IgD-negative memory B cell (primary cell): Measurements from ENCODE around the gene OR8J3. TPM values are rescaled to one million over a fixed set of nuclear protein-coding genes. Genes with fewer than 3 reads are reported as not detected.
"Not testable (repeated sequence)": the region's sequence is repeated elsewhere in the genome, so short reads cannot be mapped to it uniquely, and the experiment has no call there.

ENCODE experiments used
- H3K27ac Mint-ChIP-seq, 3 donors: one replicate each; pipeline ENCODE4 v1.8.0; 2020 to 2022; ENCODE audit warnings: mild to moderate bottlenecking in 3 of 3, mixed read lengths in 3 of 3, moderate library complexity in 1 of 3
- H3K27me3 Mint-ChIP-seq: one replicate; pipeline ENCODE4 v1.8.0; 2021; ENCODE audit warnings: mixed read lengths
- H3K36me3 Mint-ChIP-seq: one replicate; pipeline ENCODE4 v1.8.0; 2020; ENCODE audit warnings: mild to moderate bottlenecking, mixed read lengths
- H3K4me1 Mint-ChIP-seq, 3 donors: one replicate each; pipeline ENCODE4 v1.8.0; 2020 to 2022; ENCODE audit warnings: mixed read lengths in 3 of 3, mild to moderate bottlenecking in 1 of 3
- H3K4me3 Mint-ChIP-seq, 4 donors: one replicate each; pipeline ENCODE4 v1.8.0; 2020 to 2022; ENCODE audit warnings: mild to moderate bottlenecking in 4 of 4, mixed read lengths in 4 of 4, moderate library complexity in 3 of 4
- H3K9me3 Mint-ChIP-seq, 3 donors: one replicate each; pipeline ENCODE4 v1.8.0; 2020 to 2021; ENCODE audit warnings: mixed read lengths in 3 of 3, mild to moderate bottlenecking in 1 of 3
- polyA plus RNA-seq: library from polyadenylated mRNA; unstranded; fragments of 300-500 nt; fragmentation: Illumina TruSeq; gene quantifications from one replicate; pipeline ENCODE4 v1.2.3, GENCODE V29; 2021

The OR8J3 gene, protein sequence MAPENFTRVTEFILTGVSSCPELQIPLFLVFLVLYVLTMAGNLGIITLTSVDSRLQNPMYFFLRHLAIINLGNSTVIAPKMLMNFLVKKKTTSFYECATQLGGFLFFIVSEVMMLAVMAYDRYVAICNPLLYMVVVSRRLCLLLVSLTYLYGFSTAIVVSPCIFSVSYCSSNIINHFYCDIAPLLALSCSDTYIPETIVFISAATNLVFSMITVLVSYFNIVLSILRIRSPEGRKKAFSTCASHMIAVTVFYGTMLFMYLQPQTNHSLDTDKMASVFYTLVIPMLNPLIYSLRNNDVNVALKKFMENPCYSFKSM
- polyA plus RNA-seq: not detected

DNA sequence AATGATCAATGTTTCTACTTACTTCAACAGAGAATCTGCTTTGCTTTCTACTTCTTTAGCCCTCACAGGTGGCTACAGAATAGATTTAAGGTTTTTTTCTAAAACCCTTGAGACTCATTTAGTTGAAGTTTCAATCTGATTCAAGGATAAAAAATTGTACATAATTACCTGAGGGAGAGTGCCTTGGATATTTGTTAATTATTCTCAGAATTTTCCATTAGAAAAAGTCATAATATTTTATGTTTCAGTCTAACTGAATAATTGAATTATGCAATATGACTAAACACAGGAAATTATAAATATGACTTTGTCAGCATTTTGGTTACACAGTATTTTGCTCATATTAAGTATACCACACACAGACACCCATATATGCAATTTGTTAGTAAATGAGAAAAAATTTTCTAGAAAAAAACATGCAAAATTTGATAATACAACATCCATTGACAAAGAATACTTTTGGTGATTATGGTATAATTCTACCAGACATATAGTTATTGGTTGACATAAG is at the start of gene OR8J3:
OR8J3 (minus strand) TSS at position 51 of the 511 bp plus-strand sequence. CDS start 2,483 bp downstream, outside the sequence.
- H3K27ac Mint-ChIP-seq: no peak within 1 kb of the TSS
- no peak within 1 kb of the TSS for H3K4me3 Mint-ChIP-seq

DNA sequence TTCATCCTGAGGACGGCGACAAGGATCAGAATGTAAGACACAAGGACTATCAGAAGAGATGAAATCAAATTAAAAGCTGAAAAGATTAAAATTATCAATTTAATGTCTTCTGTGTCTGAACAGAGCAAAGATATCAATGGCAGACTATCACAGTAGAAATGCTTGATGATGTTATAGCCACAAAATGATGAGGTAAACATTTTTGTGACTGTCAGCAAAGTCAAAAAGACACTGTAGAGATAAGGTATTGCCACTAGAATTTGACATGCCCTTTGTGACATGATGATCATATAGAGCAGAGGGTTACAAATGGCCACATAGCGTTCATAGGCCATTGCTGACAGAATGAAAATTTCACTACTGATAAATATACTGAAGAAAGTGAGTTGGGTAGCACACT is 48.6 kb upstream of the OR8J3 start:
- Mint-ChIP-seq H3K9me3 (peaks cover 3 to 8% (median 6%) of the 10 kb centered on the region in 3 donors), H3K27me3 (no peaks in the 10 kb centered on the region), H3K36me3 (no peaks in the 10 kb centered on the region), H3K4me3 (no peak overlapping the region), H3K27ac (no peak overlapping the region), H3K4me1 (no peaks in the 10 kb centered on the region)

More for the DNA sequence above, at the start of gene OR8J3:
- H3K9me3 Mint-ChIP-seq: peaks cover 6% of the 10 kb centered on the region in 3 donors
- no peaks in the 10 kb centered on the region for H3K36me3 Mint-ChIP-seq
- no peaks in the 10 kb centered on the region for H3K27me3 Mint-ChIP-seq
- no peaks in the 10 kb centered on the region for H3K4me1 Mint-ChIP-seq

DNA sequence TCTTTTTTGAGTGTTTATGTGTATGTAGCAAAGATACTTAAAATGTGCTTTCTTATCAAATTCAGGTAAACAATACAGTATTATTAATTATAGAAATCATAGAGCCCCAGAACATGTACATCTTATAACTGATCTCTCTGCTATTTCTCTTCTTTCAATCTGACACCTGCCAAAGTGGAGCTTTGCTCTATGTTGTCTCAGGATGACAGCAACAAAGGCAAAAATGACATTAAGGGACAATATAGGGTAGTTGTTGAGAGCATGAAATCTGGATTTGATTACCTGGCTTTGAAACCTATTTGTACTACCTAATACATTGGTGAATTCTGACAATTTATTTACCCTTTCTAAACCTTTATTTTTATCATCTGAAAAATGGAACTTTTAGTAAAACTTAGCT is 43.5 kb upstream of the OR8J3 start:
- no peaks in the 10 kb centered on the region for H3K36me3 Mint-ChIP-seq
- no peak overlapping the region for H3K27ac Mint-ChIP-seq
- H3K27me3 Mint-ChIP-seq: no peaks in the 10 kb centered on the region
- no peak overlapping the region for H3K4me3 Mint-ChIP-seq
- H3K4me1 Mint-ChIP-seq: no peaks in the 10 kb centered on the region
- peaks cover 6 to 16% (median 6%) of the 10 kb centered on the region in 3 donors for H3K9me3 Mint-ChIP-seq

DNA sequence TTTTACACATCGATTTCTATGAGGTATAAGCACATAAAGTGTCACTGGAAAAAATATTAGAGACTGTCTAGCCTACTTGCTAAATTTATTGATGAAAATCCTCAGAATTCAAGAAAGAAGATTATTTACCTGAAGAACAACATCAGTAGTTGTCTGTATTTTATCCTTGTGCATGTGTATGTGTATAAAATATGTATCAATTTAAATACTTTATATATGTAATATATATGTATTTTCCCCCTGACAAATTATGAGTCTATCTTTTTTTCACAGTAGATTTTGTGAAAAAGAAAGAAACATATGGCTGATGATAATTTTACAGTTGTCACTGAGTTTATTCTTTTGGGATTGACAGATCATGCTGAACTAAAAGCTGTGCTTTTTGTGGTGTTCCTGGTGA is 36.3 kb upstream of the OR8J3 start, which contains the start of gene OR5J2:
OR5J2 (plus strand) TSS at position 301 of the 400 bp plus-strand sequence; CDS start at position 301, 0 bp downstream.
- no peak within 1 kb of the TSS for H3K4me3 Mint-ChIP-seq
- no peak within 1 kb of the TSS for H3K27ac Mint-ChIP-seq
- H3K36me3 Mint-ChIP-seq: no peaks in the 10 kb centered on the region
- no peaks in the 10 kb centered on the region for H3K4me1 Mint-ChIP-seq
- peaks cover 0 to 13% (median 0%) of the 10 kb centered on the region in 3 donors for H3K9me3 Mint-ChIP-seq
- no peaks in the 10 kb centered on the region for H3K27me3 Mint-ChIP-seq

DNA sequence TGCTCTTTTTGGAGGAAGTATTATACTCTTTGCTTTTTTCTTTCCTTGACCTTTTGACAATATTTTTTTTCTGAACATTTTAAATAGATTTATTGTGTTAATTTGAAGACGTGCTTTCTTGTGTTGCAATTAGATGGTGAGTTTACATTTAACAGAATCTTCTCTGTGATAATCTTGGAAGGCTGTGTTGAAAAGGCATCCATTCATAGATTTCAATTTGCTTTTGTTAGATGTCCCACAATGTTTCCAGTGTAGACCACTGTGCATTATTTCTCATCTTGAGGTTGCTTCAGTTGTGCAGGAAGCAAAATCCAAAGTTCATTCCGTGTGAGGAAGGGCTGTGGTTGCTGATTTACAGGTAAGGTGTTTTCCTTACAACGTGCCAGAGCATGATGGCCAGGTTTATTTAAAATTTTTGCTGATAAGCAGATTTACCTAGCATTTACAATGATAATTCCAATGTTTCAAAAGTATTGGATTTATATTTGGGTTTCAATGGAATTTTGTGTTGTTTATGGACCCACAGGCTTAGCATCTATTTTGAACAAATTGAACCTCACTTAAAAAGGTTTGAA is 32.3 kb upstream of the OR8J3 start:
- Mint-ChIP-seq H3K27me3 (no peaks in the 10 kb centered on the region), H3K9me3 (peaks cover 0 to 17% (median 3%) of the 10 kb centered on the region in 3 donors), H3K4me1 (no peaks in the 10 kb centered on the region), H3K4me3 (no peak overlapping the region), H3K36me3 (no peaks in the 10 kb centered on the region), H3K27ac (no peak overlapping the region)

DNA sequence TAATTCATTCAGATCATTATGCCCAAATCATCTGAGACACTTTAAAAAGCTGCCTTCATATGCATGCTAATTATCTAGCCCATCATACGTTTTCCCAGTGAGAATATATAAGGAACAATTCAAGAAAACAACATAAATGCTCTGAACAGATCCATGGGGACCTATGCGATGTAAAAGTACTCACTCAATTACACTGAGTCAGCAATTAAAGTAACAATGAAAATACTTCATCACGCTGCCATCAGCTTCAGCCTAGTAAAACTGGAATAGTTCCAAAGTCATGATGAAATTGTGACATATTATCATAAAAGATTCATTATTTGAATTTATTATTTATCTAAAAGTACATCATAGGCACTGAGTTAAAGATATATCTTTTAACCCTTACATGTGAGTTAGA is 23.8 kb upstream of the OR8J3 start:
- H3K27me3 Mint-ChIP-seq: no peaks in the 10 kb centered on the region
- no peak overlapping the region for H3K4me3 Mint-ChIP-seq
- peaks cover 6 to 15% (median 6%) of the 10 kb centered on the region in 3 donors for H3K9me3 Mint-ChIP-seq
- no peaks in the 10 kb centered on the region for H3K4me1 Mint-ChIP-seq
- no peak overlapping the region for H3K27ac Mint-ChIP-seq
- H3K36me3 Mint-ChIP-seq: no peaks in the 10 kb centered on the region

DNA sequence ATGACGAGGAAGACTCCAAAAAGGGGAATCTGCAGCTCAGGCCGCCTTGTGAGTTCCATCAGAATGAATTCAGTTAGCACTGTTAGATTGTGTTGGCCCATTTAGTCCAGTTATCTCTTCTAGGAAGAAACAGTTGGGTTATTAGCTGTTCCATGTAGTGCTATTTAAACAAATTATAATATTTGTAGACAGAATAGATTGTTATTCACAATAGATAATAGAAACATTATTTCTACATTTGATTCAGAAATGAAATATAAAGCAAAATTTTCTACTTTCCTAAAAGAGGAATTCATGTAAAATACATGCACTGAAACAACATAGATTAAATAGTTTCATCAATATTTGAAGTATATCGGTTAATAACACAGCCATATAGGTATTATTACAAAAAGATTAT is 20.2 kb upstream of the OR8J3 start, which contains the start of gene OR8K5:
OR8K5 (minus strand) TSS at position 101 of the 400 bp plus-strand sequence; CDS start at position 101, 0 bp downstream.
- Mint-ChIP-seq H3K27ac (no peak within 1 kb of the TSS), H3K9me3 (peaks cover 4 to 11% (median 9%) of the 10 kb centered on the region in 3 donors), H3K36me3 (no peaks in the 10 kb centered on the region)

DNA sequence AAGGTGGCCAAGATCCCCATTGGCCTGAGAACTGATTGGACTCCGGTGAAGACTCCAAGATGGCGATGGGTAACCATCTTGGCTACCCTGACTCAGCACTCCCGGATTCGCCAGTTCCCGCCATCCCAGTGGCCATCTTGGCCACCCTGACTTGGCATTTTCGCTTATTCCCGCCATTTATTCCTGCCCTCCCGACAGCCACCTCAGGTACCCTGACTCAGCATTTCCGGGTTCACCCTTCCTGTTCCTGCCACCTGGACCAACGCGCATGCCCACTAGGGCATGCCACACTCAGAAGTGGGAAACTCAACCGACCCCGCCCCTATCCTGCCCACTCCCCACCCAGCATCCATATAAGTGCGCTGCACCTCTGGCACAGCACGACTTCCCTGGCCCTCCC is 12.3 kb upstream of the OR8J3 start:
- peaks cover 4 to 17% (median 11%) of the 10 kb centered on the region in 3 donors for H3K9me3 Mint-ChIP-seq
- H3K4me3 Mint-ChIP-seq: no peak overlapping the region
- no peaks in the 10 kb centered on the region for H3K27me3 Mint-ChIP-seq
- H3K4me1 Mint-ChIP-seq: no peaks in the 10 kb centered on the region
- H3K36me3 Mint-ChIP-seq: no peaks in the 10 kb centered on the region
- H3K27ac Mint-ChIP-seq: no peak overlapping the region

More for the DNA sequence above, 20.2 kb upstream of the OR8J3 start, which contains the start of gene OR8K5:
- Mint-ChIP-seq H3K27me3 (no peaks in the 10 kb centered on the region), H3K4me3 (no peak within 1 kb of the TSS), H3K4me1 (no peaks in the 10 kb centered on the region)

DNA sequence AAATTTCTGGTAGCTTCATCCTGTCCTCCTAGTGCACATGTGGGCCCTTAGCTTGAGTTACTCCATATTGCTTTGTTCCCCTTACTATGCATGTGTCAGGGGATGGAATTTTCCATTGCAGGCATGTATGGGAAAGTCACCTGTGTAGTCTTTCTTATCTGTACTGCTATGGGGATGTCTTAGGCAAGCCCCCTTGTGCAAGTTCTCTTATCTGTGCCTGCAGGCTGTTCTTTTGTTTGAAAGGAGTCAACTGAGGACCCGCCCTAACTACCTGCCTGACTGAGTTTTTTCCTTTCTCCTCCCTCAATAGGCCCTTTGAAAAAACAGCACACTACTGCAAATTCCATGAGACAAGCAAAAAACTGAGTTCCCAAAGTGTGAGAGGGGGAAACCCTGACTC is 11.4 kb upstream of the OR8J3 start:
- Mint-ChIP-seq H3K4me3 (no peak overlapping the region), H3K27me3 (no peaks in the 10 kb centered on the region), H3K4me1 (no peaks in the 10 kb centered on the region), H3K9me3 (peaks cover 4 to 16% (median 8%) of the 10 kb centered on the region in 3 donors), H3K36me3 (no peaks in the 10 kb centered on the region), H3K27ac (no peak overlapping the region)

DNA sequence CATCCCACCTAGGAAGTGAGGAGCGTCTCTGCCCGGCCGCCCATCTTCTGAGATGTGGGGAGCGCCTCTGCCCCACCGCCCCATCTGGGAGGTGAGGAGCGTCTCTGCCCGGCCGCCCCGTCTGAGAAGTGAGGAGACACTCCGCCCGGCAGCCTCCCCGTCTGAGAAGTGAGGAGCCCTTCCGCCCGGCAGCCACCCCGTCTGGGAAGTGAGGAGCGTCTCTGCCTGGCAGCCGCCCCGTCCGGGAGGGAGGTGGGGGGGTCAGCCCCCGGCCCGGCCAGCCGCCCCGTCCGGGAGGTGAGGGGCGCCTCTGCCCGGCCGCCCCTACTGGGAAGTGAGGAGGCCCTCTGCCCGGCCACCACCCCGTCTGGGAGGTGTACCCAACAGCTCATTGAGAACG is 3.7 kb upstream of the OR8J3 start:
- H3K9me3 Mint-ChIP-seq, H3K36me3 Mint-ChIP-seq, H3K27me3 Mint-ChIP-seq, H3K27ac Mint-ChIP-seq, H3K4me3 Mint-ChIP-seq, H3K4me1 Mint-ChIP-seq: not testable (repeated sequence)

DNA sequence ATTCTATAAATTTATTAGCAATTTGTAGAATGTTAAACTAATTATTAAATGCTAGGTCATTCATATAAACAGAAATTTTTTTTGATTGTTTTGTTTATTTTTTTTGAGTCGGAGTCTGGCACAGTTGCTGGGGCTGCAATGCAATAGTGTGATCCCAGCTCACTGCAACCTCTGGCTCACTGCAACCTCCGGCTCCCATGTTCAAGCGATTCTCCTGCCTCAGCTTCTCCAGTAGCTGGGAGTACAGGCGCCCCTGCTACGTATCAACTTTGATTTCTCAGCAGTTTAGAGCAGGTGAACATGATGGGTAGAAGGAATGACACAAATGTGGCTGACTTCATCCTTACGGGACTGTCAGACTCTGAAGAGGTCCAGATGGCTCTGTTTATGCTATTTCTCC is 17.9 kb downstream of the OR8J3 start, which contains the start of gene OR8H3:
OR8H3 (plus strand) TSS at position 301 of the 400 bp plus-strand sequence; CDS start at position 301, 0 bp downstream.
- H3K4me3 Mint-ChIP-seq: no peak within 1 kb of the TSS
- H3K4me1 Mint-ChIP-seq: no peaks in the 10 kb centered on the region
- H3K27ac Mint-ChIP-seq: no peak within 1 kb of the TSS
- H3K9me3 Mint-ChIP-seq: peaks cover 0 to 23% (median 4%) of the 10 kb centered on the region in 3 donors
- H3K36me3 Mint-ChIP-seq: no peaks in the 10 kb centered on the region
- no peaks in the 10 kb centered on the region for H3K27me3 Mint-ChIP-seq

DNA sequence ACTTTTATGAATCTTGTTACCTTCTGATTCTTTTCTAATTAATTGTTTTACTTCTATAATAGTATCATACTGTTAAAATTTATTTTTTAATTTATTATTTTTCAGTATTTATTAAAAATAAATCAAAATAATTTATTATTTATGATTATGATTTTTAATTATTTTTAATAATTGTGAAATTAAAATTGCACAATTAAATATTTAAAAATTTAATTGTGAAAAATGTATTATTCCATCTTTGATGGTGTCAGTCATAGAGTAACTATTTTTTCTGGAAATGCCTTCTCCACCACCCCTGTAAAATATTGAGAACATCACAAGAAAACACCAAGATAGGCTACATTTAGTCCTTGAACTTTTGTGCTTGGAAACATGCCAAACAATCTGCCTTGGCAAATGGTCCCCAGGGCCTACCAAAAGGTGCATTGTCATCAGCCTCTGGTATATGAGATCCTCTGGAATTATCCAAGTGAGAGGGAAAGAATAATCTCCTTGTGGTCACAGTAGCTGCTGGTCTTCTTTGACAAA is 36.7 kb downstream of the OR8J3 start, which contains the start of gene OR8H2:
OR8H2 (plus strand) TSS at position 478 of the 528 bp plus-strand sequence. CDS start 1,356 bp downstream, outside the sequence.
- Mint-ChIP-seq H3K36me3 (no peaks in the 10 kb centered on the region), H3K4me3 (no peak within 1 kb of the TSS), H3K27ac (no peak within 1 kb of the TSS), H3K4me1 (no peaks in the 10 kb centered on the region), H3K27me3 (no peaks in the 10 kb centered on the region), H3K9me3 (peaks cover 2 to 12% (median 7%) of the 10 kb centered on the region in 3 donors)

DNA sequence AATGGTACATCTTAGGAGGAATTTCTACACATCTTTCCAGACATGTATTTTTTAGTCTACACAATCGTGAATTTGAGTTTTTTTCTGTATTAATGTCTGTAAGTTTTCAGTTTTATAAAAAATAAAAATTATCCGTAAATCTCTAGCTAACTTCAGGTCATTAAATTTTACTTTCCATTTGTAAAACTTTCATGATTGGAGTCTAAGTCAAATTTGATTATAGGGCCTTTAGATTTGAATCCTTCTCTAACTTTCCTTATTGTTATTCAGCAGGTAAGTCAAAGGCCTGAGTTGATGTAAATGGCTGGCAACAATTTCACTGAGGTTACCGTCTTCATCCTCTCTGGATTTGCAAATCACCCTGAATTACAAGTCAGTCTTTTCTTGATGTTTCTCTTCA is 47.0 kb downstream of the OR8J3 start, which contains the start of gene OR8I2:
OR8I2 (plus strand) TSS at position 301 of the 400 bp plus-strand sequence; CDS start at position 301, 0 bp downstream.
- Mint-ChIP-seq H3K27me3 (no peaks in the 10 kb centered on the region), H3K4me3 (no peak within 1 kb of the TSS), H3K9me3 (peaks cover 1 to 3% (median 2%) of the 10 kb centered on the region in 3 donors), H3K36me3 (no peaks in the 10 kb centered on the region), H3K4me1 (no peaks in the 10 kb centered on the region), H3K27ac (no peak within 1 kb of the TSS)

DNA sequence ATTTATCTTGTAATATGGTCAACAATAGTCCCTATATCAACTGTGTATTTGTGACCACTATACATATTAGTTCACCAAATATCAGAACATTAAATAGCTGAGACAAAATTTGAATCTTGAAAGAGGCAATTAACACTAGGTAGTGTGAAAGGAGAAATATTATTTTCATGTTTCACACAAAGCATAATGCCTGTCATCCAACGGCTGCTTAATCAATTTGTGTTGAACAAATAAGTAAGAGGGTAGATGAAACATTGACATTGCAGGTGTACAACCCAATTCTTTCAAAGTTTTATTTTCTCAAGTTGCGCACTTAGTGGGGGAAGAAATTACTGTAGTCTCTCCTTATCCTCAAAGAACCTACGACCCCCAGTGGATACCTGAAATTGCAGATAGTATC is 50.3 kb downstream of the OR8J3 start:
- Mint-ChIP-seq H3K4me3 (no peak overlapping the region), H3K36me3 (no peaks in the 10 kb centered on the region), H3K4me1 (no peaks in the 10 kb centered on the region), H3K27ac (no peak overlapping the region), H3K27me3 (no peaks in the 10 kb centered on the region), H3K9me3 (peaks cover 0 to 3% (median 0%) of the 10 kb centered on the region in 3 donors)
